WI38 (cell line): Measurements from ENCODE around the gene CNPY3.

Experiments used
- H3K4me3 ChIP-seq: 2 replicates; pipeline ENCODE4 v1.5.1; 2011; ENCODE audit warnings: low read depth, mild to moderate bottlenecking, control low read depth, low read length
- CTCF ChIP-seq: IDR thresholded peaks from 2 replicates; pipeline ENCODE4 v1.5.1; 2012; ENCODE audit warnings: low read depth, mild to moderate bottlenecking, control low read depth, low read length

Gene CNPY3

DNA sequence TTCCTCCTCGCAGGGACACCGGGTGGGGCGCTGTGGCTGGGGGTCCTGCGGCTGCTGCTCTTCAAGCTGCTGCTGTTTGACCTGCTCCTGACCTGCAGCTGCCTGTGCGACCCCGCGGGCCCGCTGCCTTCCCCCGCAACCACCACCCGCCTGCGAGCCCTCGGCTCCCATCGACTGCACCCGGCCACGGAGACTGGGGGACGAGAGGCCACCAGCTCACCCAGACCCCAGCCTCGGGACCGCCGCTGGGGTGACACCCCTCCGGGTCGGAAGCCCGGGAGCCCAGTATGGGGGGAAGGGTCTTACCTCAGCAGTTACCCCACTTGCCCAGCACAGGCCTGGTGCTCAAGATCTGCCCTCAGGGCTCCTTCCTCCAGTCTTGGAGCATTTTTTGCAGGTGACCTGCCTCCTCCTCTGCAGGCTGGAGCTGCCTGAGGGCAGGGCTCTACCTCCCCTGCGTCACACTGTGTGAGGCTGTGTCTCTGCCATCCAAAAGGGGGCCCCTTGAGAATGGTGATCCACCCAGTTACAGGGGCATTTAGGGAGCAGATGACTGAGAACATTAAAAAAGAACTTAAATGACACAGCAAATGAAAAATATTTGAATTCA lies 3.9 kb upstream of the CNPY3 start:
- TF ChIP-seq CTCF, result no peak
- no peak overlapping the region for H3K4me3 ChIP-seq

DNA sequence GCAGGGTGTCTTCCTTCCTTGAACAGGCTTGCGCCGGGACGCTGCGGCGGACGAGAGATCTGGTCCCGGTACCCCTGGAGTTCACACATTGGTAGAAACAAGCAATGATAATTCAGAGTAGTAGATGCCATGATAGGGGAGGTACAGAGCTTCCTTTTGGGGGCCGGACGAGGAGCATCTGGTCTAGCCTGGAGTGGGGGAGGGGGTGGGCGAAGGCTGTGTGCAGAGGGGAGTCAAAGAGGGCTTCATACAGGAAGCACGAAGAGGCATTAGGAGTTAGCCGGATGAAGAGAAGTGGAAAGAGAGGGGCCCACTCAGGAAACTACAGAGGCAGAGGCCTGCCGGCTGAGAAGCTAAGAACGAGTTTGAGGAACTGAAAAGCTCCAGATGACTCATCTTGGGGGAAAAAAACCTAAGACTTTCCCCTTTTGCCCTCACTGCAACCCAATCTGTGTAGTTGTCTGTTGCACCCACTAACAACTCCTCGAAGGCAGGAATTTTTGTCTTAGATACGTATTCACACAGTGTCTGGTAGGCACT lies 611 bp downstream of the CNPY3 start:
- no peak for TF ChIP-seq CTCF
- peak overlapping the region; percentile 76 for H3K4me3 ChIP-seq

GRCh38 chr6:42932412-42932811 lies 3.1 kb downstream of the CNPY3 start:
- TF ChIP-seq CTCF, result no peak
- no peak overlapping the region for H3K4me3 ChIP-seq

- no peak overlapping the region for H3K4me3 ChIP-seq
- no peak for TF ChIP-seq CTCF
These were observed 3.9 kb downstream of the CNPY3 start for GRCh38 chr6:42933205-42933604.

GRCh38 chr6:42935322-42935721 lies 6.0 kb downstream of the CNPY3 start:
- no peak for TF ChIP-seq CTCF

GRCh38 chr6:42936398-42936797 lies 7.1 kb downstream of the CNPY3 start:
- H3K4me3 ChIP-seq, result no peak overlapping the region
- no peak for TF ChIP-seq CTCF

More at GRCh38 chr6:42935322-42935721, 6.0 kb downstream of the CNPY3 start:
- no peak overlapping the region for H3K4me3 ChIP-seq

GRCh38 chr6:42937548-42938427 lies 8.5 kb downstream of the CNPY3 start:
- TF ChIP-seq CTCF, result no peak
- H3K4me3 ChIP-seq, result no peak overlapping the region
